Measurements from ENCODE around the gene P2RY8.

The P2RY8 gene

GRCh38 chrX:1466232-1466661 is 70.7 kb downstream of the P2RY8 start:
- no peak for TF ChIP-seq CTCF (IDR thresholded peaks at IDR 0.05; ENCODE audit: insufficient read depth, low read length, missing control alignments)
- ChIA-PET CTCF (no interaction called here), POLR2A (no interaction called here)
- H3K4me3 ChIP-seq (ENCODE audit: low read depth, low read length), result no peak overlapping the region
- no peak for DNase-seq (ENCODE audit: low read depth, low spot score)

- no peak overlapping the region for H3K4me3 ChIP-seq (ENCODE audit: low read depth, low read length)
- no peak for TF ChIP-seq CTCF (IDR thresholded peaks at IDR 0.05; ENCODE audit: insufficient read depth, low read length, missing control alignments)
- no peak for DNase-seq (ENCODE audit: low read depth, low spot score)
- POLR2A ChIA-PET, result no interaction called here
- CTCF ChIA-PET, result no interaction called here
Observed at GRCh38 chrX:1465286-1466231, 71.4 kb downstream of the P2RY8 start.

GRCh38 chrX:1464971-1465285 is 72.1 kb downstream of the P2RY8 start:
- TF ChIP-seq CTCF (IDR thresholded peaks at IDR 0.05; ENCODE audit: insufficient read depth, low read length, missing control alignments), result no peak
- POLR2A ChIA-PET, result no interaction called here
- H3K4me3 ChIP-seq (ENCODE audit: low read depth, low read length), result no peak overlapping the region
- CTCF ChIA-PET, result no interaction called here
- DNase-seq (ENCODE audit: low read depth, low spot score), result no peak

- no peak overlapping the region for H3K4me3 ChIP-seq (ENCODE audit: low read depth, low read length)
- ChIA-PET POLR2A (no interaction called here), CTCF (no interaction called here)
- no peak for DNase-seq (ENCODE audit: low read depth, low spot score)
- no peak for TF ChIP-seq CTCF (IDR thresholded peaks at IDR 0.05; ENCODE audit: insufficient read depth, low read length, missing control alignments)
Observed at GRCh38 chrX:1464041-1464970, 72.7 kb downstream of the P2RY8 start.

GRCh38 chrX:1463581-1463980 is 73.4 kb downstream of the P2RY8 start:
- no peak for DNase-seq (ENCODE audit: low read depth, low spot score)
- H3K4me3 ChIP-seq (ENCODE audit: low read depth, low read length), result no peak overlapping the region
- ChIA-PET CTCF (no interaction called here), POLR2A (no interaction called here)
- no peak for TF ChIP-seq CTCF (IDR thresholded peaks at IDR 0.05; ENCODE audit: insufficient read depth, low read length, missing control alignments)

- H3K4me3 ChIP-seq (ENCODE audit: low read depth, low read length), result no peak overlapping the region
- POLR2A ChIA-PET, result no interaction called here
- CTCF ChIA-PET, result no interaction called here
- peak; percentile 5 for DNase-seq (ENCODE audit: low read depth, low spot score)
- TF ChIP-seq CTCF (IDR thresholded peaks at IDR 0.05; ENCODE audit: insufficient read depth, low read length, missing control alignments), result no peak
Observed at GRCh38 chrX:1462596-1463251, 74.3 kb downstream of the P2RY8 start.
